Sigmoid colon (tissue), 7 donors: ENCODE measurements around the gene TNFAIP8. TPM values are rescaled to one million over a fixed set of nuclear protein-coding genes. Genes with fewer than 3 reads are reported as not detected.

Experiments used
- DNase-seq: peaks from one replicate; pipeline ENCODE4 v3.0.0-alpha.2; 2019
- H3K27ac ChIP-seq, 4 donors: fragments of 200-600 bp; sonication (generic); one replicate each; pipeline ENCODE4 v1.5.1; 2016 to 2019; ENCODE audit warnings: mild to moderate bottlenecking in 1 of 4
- H3K27me3 ChIP-seq, 3 donors: fragments of 200-600 bp; sonication (generic); one replicate each; pipeline ENCODE4 v1.5.1; 2019; ENCODE audit warnings: mild to moderate bottlenecking in 1 of 3
- H3K36me3 ChIP-seq, 4 donors: fragments of 200-600 bp; sonication (generic); one replicate each; pipeline ENCODE4 v1.5.1; 2016 to 2019
- H3K4me1 ChIP-seq, 4 donors: fragments of 200-600 bp; sonication (generic); one replicate each; pipeline ENCODE4 v1.5.1; 2017 to 2019
- H3K4me3 ChIP-seq, 4 donors: fragments of 200-600 bp; sonication (generic); one replicate each; pipeline ENCODE4 v1.5.1; 2017 to 2019; ENCODE audit warnings: mild to moderate bottlenecking in 2 of 4, moderate library complexity in 1 of 4
- H3K9me3 ChIP-seq, 4 donors: fragments of 200-600 bp in 3 of 4; sonication (generic) in 3 of 4; one replicate each; pipeline versions ENCODE4 v1.5.1 to v1.6.1; 2013 to 2019
- EP300 ChIP-seq, 4 donors: sonication (generic); formaldehyde crosslinking; IDR thresholded peaks; one replicate each; pipeline ENCODE4 v1.6.1; 2017; ENCODE audit warnings: antibody characterized with exemption in 4 of 4
- POLR2A ChIP-seq, 2 donors: fragments of 450-650 bp; IDR thresholded peaks; one replicate each; pipeline ENCODE4 v1.6.1; 2016; ENCODE audit warnings: antibody characterized with exemption in 2 of 2, mild to moderate bottlenecking in 2 of 2, moderate library complexity in 2 of 2
- POLR2AphosphoS5 ChIP-seq, 4 donors: sonication (generic); formaldehyde crosslinking; IDR thresholded peaks; one replicate each; pipeline ENCODE4 v1.6.1; 2017; ENCODE audit warnings: antibody characterized with exemption in 4 of 4
- WGBS, 2 donors: extraction: QIAGEN DNeasy Blood & Tissue Kit; methylation state at CpG; one replicate each; pipeline ENCODE4 v1.1.7; 2013; 5-methylcytosine and 5-hydroxymethylcytosine counted together
- intact Hi-C: fragments of 100-400 bp; cut with DNase I; formaldehyde crosslinking; loops from one replicate; pipeline ENCODE4 v1.15.1; 2023
- polyA plus RNA-seq, 3 donors: library from polyadenylated mRNA; stranded (reverse); fragments of 200-250 nt; gene quantifications; one replicate each; pipeline ENCODE4 v1.2.3, GENCODE V29; 2013
- total RNA-seq, 4 donors: library from RNA; depleted of rRNA; stranded (reverse); fragments of >200 nt; gene quantifications; one replicate each; pipeline ENCODE4 v1.1.0, GENCODE V29; 2016
- TF ChIP-seq, protein P1 (sequence below), 4 experiments: fragments of 450-650 bp in 3 of 4; fragments of 200-600 bp in 1 of 4; IDR thresholded peaks; one replicate each; pipeline ENCODE4 v1.5.1; 2016 to 2019; ENCODE audit warnings: antibody characterized with exemption in 4 of 4, mild to moderate bottlenecking in 3 of 4, moderate library complexity in 2 of 4
- donor health status: healthy with polysubstance abuse.
- donor health status: Bipolar disorder and iron deficiency.
- donor health status: healthy.

TNFAIP8 gene
- total and polyA plus RNA-seq, 7 donors, result 6.9 to 55.8 (median 14.8) TPM

- WGBS, 2 donors, result 77 to 95% methylated on average over 3 of the region's 3 CpGs
- no peak overlapping the region for H3K27ac ChIP-seq
- H3K9me3 ChIP-seq, result no peaks in the 10 kb centered on the region
- TF ChIP-seq POLR2A (IDR thresholded peaks at IDR 0.05), result no peak
- H3K4me1 ChIP-seq, result peaks cover 0 to 27% (median 14%) of the 10 kb centered on the region in 4 donors
- no peak overlapping the region for H3K4me3 ChIP-seq
- intact Hi-C loops, result no loop called here
- H3K36me3 ChIP-seq, result no peaks in the 10 kb centered on the region
- H3K27me3 ChIP-seq, result no peaks in the 10 kb centered on the region
- DNase-seq, result no peak
Measured at GRCh38 chr5:119316906-119317305, 38.9 kb upstream of the TNFAIP8 start.

DNA sequence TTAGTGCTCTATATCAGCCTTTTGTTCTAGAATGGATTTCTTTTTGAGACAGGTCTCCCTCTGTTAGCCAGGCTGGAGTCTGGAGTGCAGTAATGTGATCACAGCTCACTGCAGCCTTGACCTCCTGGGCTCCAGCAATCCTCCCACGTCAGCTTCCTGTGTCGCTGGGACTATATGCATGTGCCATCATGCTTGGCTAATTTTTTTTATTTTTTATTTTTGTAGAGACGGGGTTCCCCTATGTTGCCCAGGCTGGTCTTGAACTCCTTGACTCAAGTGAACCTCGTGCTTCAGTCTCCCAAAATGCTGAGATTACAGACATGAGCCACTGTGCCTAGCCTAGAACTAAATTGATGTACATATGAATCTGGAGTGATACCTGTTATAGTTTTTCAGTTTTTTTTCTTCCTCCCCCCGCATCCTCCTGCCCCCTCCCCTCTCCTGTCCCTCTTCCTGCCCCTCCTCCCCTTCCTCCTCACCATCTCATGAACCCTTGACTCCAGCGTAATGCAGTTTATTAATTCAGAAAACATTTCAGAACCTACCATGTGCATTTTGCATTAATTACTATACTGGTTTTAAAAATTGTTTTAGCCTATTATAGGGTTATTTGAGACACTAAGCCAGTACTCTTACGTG, 37.4 kb upstream of the TNFAIP8 start:
- H3K4me1 ChIP-seq, result peaks cover 0 to 23% (median 12%) of the 10 kb centered on the region in 4 donors
- H3K9me3 ChIP-seq, result no peaks in the 10 kb centered on the region
- H3K27me3 ChIP-seq, result no peaks in the 10 kb centered on the region
- WGBS, 2 donors, result 61 to 88% methylated on average over 7 of the region's 7 CpGs
- intact Hi-C loops, result no loop called here
- no peak overlapping the region for H3K27ac ChIP-seq
- DNase-seq, result no peak
- no peak overlapping the region for H3K4me3 ChIP-seq
- TF ChIP-seq, protein P1, sequence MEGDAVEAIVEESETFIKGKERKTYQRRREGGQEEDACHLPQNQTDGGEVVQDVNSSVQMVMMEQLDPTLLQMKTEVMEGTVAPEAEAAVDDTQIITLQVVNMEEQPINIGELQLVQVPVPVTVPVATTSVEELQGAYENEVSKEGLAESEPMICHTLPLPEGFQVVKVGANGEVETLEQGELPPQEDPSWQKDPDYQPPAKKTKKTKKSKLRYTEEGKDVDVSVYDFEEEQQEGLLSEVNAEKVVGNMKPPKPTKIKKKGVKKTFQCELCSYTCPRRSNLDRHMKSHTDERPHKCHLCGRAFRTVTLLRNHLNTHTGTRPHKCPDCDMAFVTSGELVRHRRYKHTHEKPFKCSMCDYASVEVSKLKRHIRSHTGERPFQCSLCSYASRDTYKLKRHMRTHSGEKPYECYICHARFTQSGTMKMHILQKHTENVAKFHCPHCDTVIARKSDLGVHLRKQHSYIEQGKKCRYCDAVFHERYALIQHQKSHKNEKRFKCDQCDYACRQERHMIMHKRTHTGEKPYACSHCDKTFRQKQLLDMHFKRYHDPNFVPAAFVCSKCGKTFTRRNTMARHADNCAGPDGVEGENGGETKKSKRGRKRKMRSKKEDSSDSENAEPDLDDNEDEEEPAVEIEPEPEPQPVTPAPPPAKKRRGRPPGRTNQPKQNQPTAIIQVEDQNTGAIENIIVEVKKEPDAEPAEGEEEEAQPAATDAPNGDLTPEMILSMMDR (IDR thresholded peaks at IDR 0.05), result no peak
- no peak for TF ChIP-seq EP300 (IDR thresholded peaks at IDR 0.05)
- TF ChIP-seq POLR2A (IDR thresholded peaks at IDR 0.05), result no peak
- no peak for TF ChIP-seq POLR2AphosphoS5 (IDR thresholded peaks at IDR 0.05)
- no peaks in the 10 kb centered on the region for H3K36me3 ChIP-seq

DNA sequence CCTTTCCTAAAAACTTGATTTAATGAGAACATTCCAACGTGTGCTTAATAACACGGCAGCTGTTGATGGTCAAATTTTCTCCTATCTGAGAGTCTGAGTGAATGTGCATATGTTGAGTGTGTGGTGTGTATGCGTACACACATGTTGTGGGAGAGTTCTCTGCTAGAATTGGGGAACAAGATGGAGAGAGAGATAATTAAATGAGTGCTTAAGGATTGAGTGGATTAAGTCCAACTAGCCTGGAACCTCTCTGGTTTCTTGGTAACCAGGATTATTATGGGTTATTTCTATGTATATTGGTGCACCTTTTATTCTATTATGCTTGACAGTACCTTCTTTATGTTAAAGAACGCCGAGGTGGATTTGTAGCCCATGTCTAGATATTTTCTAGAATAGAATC, 36.4 kb upstream of the TNFAIP8 start:
- Histone ChIP-seq H3K36me3 (no peaks in the 10 kb centered on the region), H3K27me3 (no peaks in the 10 kb centered on the region), H3K4me3 (no peak overlapping the region), H3K27ac (no peak overlapping the region), H3K4me1 (peaks cover 0 to 13% (median 7%) of the 10 kb centered on the region in 4 donors), H3K9me3 (no peaks in the 10 kb centered on the region)
- 86 to 95% methylated on average over 5 of the region's 5 CpGs for WGBS, 2 donors
- TF ChIP-seq, protein P1 (IDR thresholded peaks at IDR 0.05), result no peak
- TF ChIP-seq POLR2A (IDR thresholded peaks at IDR 0.05) (no peak), EP300 (IDR thresholded peaks at IDR 0.05) (no peak), POLR2AphosphoS5 (IDR thresholded peaks at IDR 0.05) (no peak)
- intact Hi-C loops, result no loop called here
- DNase-seq, result no peak

DNA sequence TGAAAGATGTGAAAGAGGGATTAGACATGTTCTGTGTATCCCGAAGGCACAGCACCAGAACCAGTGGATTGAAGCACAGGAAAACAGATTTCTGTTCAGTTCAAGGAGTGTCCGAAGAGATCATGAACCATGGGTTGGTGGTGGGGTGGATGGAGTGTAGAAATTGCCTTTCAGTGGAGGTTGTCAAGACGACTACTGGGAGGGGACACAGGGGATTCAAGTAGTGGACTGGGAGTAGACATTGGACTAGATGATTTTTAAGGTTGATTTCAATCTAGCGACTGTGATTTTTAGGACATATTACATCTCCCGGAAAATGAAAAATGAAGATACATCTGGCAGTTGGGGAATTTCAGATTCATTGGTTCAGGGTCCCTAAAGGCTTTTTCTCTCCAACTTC, 35.9 kb upstream of the TNFAIP8 start:
- Histone ChIP-seq H3K4me3 (no peak overlapping the region), H3K36me3 (no peaks in the 10 kb centered on the region), H3K4me1 (peaks cover 0 to 13% (median 7%) of the 10 kb centered on the region in 4 donors), H3K27ac (no peak overlapping the region), H3K27me3 (no peaks in the 10 kb centered on the region), H3K9me3 (no peaks in the 10 kb centered on the region)
- WGBS, 2 donors, result 98% methylated on average over 5 of the region's 5 CpGs
- TF ChIP-seq, protein P1 (IDR thresholded peaks at IDR 0.05), result no peak
- TF ChIP-seq POLR2AphosphoS5 (IDR thresholded peaks at IDR 0.05) (no peak), POLR2A (IDR thresholded peaks at IDR 0.05) (no peak), EP300 (IDR thresholded peaks at IDR 0.05) (no peak)
- intact Hi-C loops, result no loop called here
- DNase-seq, result no peak

DNA sequence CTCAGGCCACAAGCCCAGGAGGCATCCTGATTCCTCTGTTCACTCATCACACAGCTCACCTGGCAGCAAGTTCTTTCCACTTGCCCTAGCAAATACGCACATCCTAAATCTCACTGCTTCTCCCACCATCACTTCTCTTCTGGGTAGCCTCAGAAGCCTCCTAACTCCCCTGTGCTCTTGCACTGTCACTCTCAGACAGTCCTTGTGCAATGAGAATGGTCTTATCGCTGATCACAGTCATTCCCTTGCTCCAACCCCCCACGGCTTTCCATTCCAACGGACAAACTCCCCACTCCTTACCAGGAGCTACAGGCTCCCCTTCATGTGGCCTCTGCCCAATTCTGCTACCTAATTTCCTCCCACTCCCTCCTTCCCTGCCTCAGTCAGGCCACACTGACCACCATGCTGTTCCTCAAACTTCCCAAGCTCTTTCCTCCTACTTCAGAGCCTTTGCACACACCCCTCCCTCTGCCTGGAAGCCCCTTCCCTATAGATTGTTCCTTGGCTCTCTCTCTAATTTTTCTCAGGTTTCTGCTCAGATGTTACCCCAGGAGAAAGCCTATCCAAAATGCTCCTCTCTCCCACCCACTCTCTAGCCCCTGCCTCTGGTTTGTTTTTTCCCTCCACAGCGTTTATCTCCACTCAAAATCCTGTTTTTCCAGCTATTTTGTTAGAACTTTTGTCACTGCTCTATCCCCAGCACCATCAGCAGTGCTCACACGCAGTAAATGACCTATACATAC, 34.1 kb upstream of the TNFAIP8 start:
- Histone ChIP-seq H3K4me1 (no peaks in the 10 kb centered on the region), H3K27me3 (no peaks in the 10 kb centered on the region), H3K4me3 (no peak overlapping the region), H3K27ac (no peak overlapping the region), H3K9me3 (no peaks in the 10 kb centered on the region), H3K36me3 (no peaks in the 10 kb centered on the region)
- whole genome bisulfite sequencing, 2 donors, result 91 to 95% methylated on average over 6 of the region's 6 CpGs
- no peak for DNase-seq
- intact Hi-C loops, result no loop called here
- TF ChIP-seq POLR2A (IDR thresholded peaks at IDR 0.05) (no peak), POLR2AphosphoS5 (IDR thresholded peaks at IDR 0.05) (no peak), EP300 (IDR thresholded peaks at IDR 0.05) (no peak)
- TF ChIP-seq, protein P1 (IDR thresholded peaks at IDR 0.05), result no peak
